Fibroblast of lung (primary cell): Measurements from ENCODE around the gene FAM151A.

ENCODE experiments used
- EZH2 ChIP-seq: IDR thresholded peaks from 2 replicates; pipeline ENCODE4 v1.5.1; 2012; ENCODE audit warnings: low read length, control low read depth, mild to moderate bottlenecking; ENCODE audit errors: missing control alignments
- TF ChIP-seq, protein P1 (sequence below), 2 donors: IDR thresholded peaks in 1 of 2; conservative IDR thresholded peaks in 1 of 2; 1 replicate in 1 of 2; 2 replicates in 1 of 2; pipeline ENCODE4 v1.5.1; 2011 to 2012; ENCODE audit warnings: low read length in 2 of 2, control low read depth in 1 of 2, inconsistent platforms in 1 of 2, low read depth in 1 of 2, mild to moderate bottlenecking in 1 of 2

DNA sequence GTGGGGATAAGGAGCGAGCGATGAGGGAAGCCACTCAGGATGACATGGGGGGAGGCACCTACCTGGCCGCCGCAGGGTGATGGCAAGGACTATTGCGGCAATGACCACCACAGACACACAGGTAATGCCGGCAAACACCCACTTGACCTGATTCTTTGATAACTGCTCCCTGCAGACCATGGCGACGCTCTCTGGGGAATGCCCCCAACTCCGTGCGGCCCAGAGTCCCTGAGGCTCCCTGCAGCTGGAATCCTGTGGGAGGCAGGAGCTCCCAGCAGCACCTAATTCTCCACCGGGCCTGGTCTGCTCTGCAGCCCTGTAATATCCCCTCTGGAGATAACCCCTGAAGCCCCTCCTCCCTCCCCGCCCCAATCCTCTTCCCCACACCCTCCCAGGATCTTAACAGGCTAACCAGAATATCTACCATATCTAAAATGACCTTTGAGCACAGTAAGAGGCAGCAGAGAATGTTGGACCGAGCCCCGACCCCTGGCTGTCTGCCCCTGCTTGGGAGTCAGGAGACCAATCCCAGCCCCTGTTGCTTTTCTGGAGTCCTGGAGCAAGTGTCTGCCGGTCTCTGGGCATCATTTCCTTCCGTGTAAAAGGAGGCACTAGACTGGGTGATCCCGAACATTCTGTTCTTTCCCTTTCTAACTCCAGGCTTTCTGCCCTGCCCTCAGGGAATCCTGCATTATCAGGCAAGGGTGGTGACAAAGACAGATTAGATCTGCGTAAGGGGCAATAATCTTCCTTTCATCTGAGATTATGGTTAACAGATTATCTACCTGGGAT lies at the start of gene FAM151A:
- TF ChIP-seq, protein P1, sequence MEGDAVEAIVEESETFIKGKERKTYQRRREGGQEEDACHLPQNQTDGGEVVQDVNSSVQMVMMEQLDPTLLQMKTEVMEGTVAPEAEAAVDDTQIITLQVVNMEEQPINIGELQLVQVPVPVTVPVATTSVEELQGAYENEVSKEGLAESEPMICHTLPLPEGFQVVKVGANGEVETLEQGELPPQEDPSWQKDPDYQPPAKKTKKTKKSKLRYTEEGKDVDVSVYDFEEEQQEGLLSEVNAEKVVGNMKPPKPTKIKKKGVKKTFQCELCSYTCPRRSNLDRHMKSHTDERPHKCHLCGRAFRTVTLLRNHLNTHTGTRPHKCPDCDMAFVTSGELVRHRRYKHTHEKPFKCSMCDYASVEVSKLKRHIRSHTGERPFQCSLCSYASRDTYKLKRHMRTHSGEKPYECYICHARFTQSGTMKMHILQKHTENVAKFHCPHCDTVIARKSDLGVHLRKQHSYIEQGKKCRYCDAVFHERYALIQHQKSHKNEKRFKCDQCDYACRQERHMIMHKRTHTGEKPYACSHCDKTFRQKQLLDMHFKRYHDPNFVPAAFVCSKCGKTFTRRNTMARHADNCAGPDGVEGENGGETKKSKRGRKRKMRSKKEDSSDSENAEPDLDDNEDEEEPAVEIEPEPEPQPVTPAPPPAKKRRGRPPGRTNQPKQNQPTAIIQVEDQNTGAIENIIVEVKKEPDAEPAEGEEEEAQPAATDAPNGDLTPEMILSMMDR (conservative IDR thresholded peaks at IDR 0.05 in 1 of 2, IDR thresholded peaks at IDR 0.05 in 1 of 2; ENCODE audit: low read depth in 1 of 2, low read length in 2 of 2): no peak
- no peak for TF ChIP-seq EZH2
